H1 (cell line): ENCODE measurements around the gene IFNW1. TPM values are rescaled to one million over a fixed set of nuclear protein-coding genes. Genes with fewer than 3 reads are reported as not detected.

Experiments used
- CTCF ChIA-PET: fragments of 300-600 bp; sonication (Branson Sonifier 250); formaldehyde crosslinking; loops from one replicate; lab custom pipeline; 2021; ENCODE audit not compliant: partially characterized antibody; lab: Charles Lee
- POLR2A ChIA-PET: fragments of 300-600 bp; sonication (Branson Sonifier 250); formaldehyde crosslinking; loops from one replicate; lab custom pipeline; 2021; ENCODE audit warnings: inconsistent platforms; ENCODE audit not compliant: partially characterized antibody; lab: Charles Lee
- DNase-seq, 2 experiments: peaks; one replicate each; pipeline versions ENCODE4 v3.0.0 to v3.0.0-alpha.2; 2010 to 2022; ENCODE audit warnings: low spot score in 2 of 2, low read depth in 1 of 2, mixed read lengths in 1 of 2
- FAIRE-seq: peaks from 2 replicates; lab custom pipeline; 2011; peaks lifted over from hg19 to GRCh38; lab: Jason Lieb, UNC
- H2AFZ ChIP-seq: 2 replicates; pipeline ENCODE4 v1.8.1; 2012; ENCODE audit warnings: low read length, inconsistent platforms
- H2AK5ac ChIP-seq: 2 replicates; pipeline ENCODE4 v1.6.1; 2013; ENCODE audit warnings: low read depth, low read length
- H2BK120ac ChIP-seq: replicated peaks from 2 replicates; pipeline ENCODE3; 2013; ENCODE audit warnings: low read depth, low read length, inconsistent platforms
- H2BK12ac ChIP-seq: 2 replicates; pipeline ENCODE4 v1.6.1; 2013; ENCODE audit warnings: low read depth, low read length
- H2BK15ac ChIP-seq: 2 replicates; pipeline ENCODE4 v1.6.1; 2013; ENCODE audit warnings: low read length
- H2BK20ac ChIP-seq: 2 replicates; pipeline ENCODE4 v1.6.1; 2013; ENCODE audit warnings: low read length
- H2BK5ac ChIP-seq: 2 replicates; pipeline ENCODE4 v1.6.1; 2013; ENCODE audit warnings: low read depth, low read length
- H3K14ac ChIP-seq: 2 replicates; pipeline ENCODE4 v1.6.1; 2013; ENCODE audit warnings: inconsistent platforms; ENCODE audit not compliant: insufficient read length
- H3K18ac ChIP-seq: 2 replicates; pipeline ENCODE4 v1.6.1; 2013; ENCODE audit warnings: low read length; ENCODE audit errors: extremely low read depth
- H3K23ac ChIP-seq: 2 replicates; pipeline ENCODE4 v1.6.1; 2013; ENCODE audit warnings: inconsistent platforms; ENCODE audit not compliant: insufficient read length
- H3K23me2 ChIP-seq: 2 replicates; pipeline ENCODE4 v1.6.1; 2013; ENCODE audit warnings: low read depth, low read length
- H3K27ac ChIP-seq: 2 replicates; pipeline ENCODE4 v1.6.1; 2011; ENCODE audit warnings: low read depth, low read length, inconsistent platforms
- H3K27me3 ChIP-seq, 4 experiments: replicated peaks in 1 of 4; 1 replicate in 1 of 4; 2 replicates in 3 of 4; pipeline versions ENCODE4 v1.6.1 to v1.8.1; 2011 to 2013; ENCODE audit warnings: low read length in 3 of 4, mild to moderate bottlenecking in 3 of 4, inconsistent platforms in 2 of 4, mixed read lengths in 2 of 4, moderate library complexity in 1 of 4; ENCODE audit not compliant: control insufficient read depth in 3 of 4, insufficient read depth in 3 of 4; ENCODE audit errors: extremely low read depth in 1 of 4
- H3K36me3 ChIP-seq, 4 experiments: 2 replicates each; pipeline versions ENCODE4 v1.6.1 to v1.8.1; 2011 to 2013; ENCODE audit warnings: mild to moderate bottlenecking in 4 of 4, low read length in 3 of 4, moderate library complexity in 2 of 4, control low read depth in 1 of 4, inconsistent platforms in 1 of 4; ENCODE audit not compliant: insufficient read depth in 4 of 4, control insufficient read depth in 2 of 4
- H3K4ac ChIP-seq: replicated peaks from 2 replicates; pipeline ENCODE3; 2013; ENCODE audit warnings: low read length, low read depth, mixed read lengths, inconsistent platforms; ENCODE audit not compliant: insufficient read length
- H3K4me1 ChIP-seq, 4 experiments: replicated peaks in 1 of 4; 1 replicate in 1 of 4; 2 replicates in 3 of 4; pipeline versions ENCODE4 v1.6.1 to v1.8.1; 2011 to 2013; ENCODE audit warnings: low read length in 3 of 4, inconsistent platforms in 2 of 4, mixed read lengths in 1 of 4; ENCODE audit not compliant: insufficient read depth in 4 of 4, control insufficient read depth in 3 of 4
- H3K4me2 ChIP-seq, 2 experiments: 2 replicates each; pipeline versions ENCODE4 v1.6.1 to v1.8.1; 2011 to 2013; ENCODE audit warnings: low read depth in 2 of 2, low read length in 2 of 2, control low read depth in 1 of 2, inconsistent platforms in 1 of 2, mild to moderate bottlenecking in 1 of 2; ENCODE audit not compliant: insufficient read depth in 1 of 2
- H3K4me3 ChIP-seq, 4 experiments: fragments of 200-600, 300-600 bp in 1 of 4; sonication (generic), shearing (Covaris generic), sonication (Bioruptor Twin) in 1 of 4; 2 replicates each; pipeline versions ENCODE4 v1.5.1 to v1.8.1; 2011 to 2016; ENCODE audit warnings: low read length in 4 of 4, low read depth in 3 of 4, control low read depth in 2 of 4, inconsistent platforms in 2 of 4, mild to moderate bottlenecking in 2 of 4, mixed read lengths in 1 of 4, moderate library complexity in 1 of 4; ENCODE audit not compliant: insufficient read depth in 2 of 4; ENCODE audit errors: extremely low read depth in 1 of 4
- H3K56ac ChIP-seq: replicated peaks from 2 replicates; pipeline ENCODE3; 2013; ENCODE audit warnings: low read depth, mild to moderate bottlenecking, mixed read lengths, low read length, inconsistent platforms; ENCODE audit not compliant: insufficient read length
- H3K79me1 ChIP-seq: 2 replicates; pipeline ENCODE4 v1.6.1; 2013; ENCODE audit warnings: low read depth, low read length, control low read depth
- H3K79me2 ChIP-seq, 2 experiments: 2 replicates each; pipeline versions ENCODE4 v1.6.1 to v1.8.1; 2012 to 2013; ENCODE audit warnings: low read length in 2 of 2, mild to moderate bottlenecking in 2 of 2, inconsistent platforms in 1 of 2; ENCODE audit not compliant: insufficient read depth in 2 of 2, control insufficient read depth in 1 of 2
- H3K9ac ChIP-seq, 4 experiments: replicated peaks in 1 of 4; 1 replicate in 1 of 4; 2 replicates in 3 of 4; pipeline versions ENCODE4 v1.6.1 to v1.8.1; 2011 to 2013; ENCODE audit warnings: low read depth in 3 of 4, low read length in 3 of 4, control low read depth in 2 of 4, mild to moderate bottlenecking in 2 of 4, moderate library complexity in 2 of 4, inconsistent platforms in 1 of 4; ENCODE audit errors: extremely low read depth in 1 of 4
- H3K9me3 ChIP-seq, 2 experiments: 2 replicates each; pipeline versions ENCODE4 v1.6.1 to v1.8.1; 2012 to 2013; ENCODE audit warnings: mild to moderate bottlenecking in 2 of 2, moderate library complexity in 2 of 2, control low read depth in 1 of 2, inconsistent platforms in 1 of 2, low read depth in 1 of 2, low read length in 1 of 2, mixed read lengths in 1 of 2; ENCODE audit not compliant: insufficient read depth in 2 of 2
- H4K20me1 ChIP-seq, 2 experiments: replicated peaks in 1 of 2; 2 replicates each; pipeline versions ENCODE3 to v1.8.1; 2011 to 2013; ENCODE audit warnings: inconsistent platforms in 2 of 2, low read length in 2 of 2, mild to moderate bottlenecking in 1 of 2; ENCODE audit not compliant: insufficient read depth in 2 of 2, control insufficient read depth in 1 of 2
- H4K5ac ChIP-seq: 2 replicates; pipeline ENCODE4 v1.6.1; 2013; ENCODE audit warnings: low read length, low read depth, mixed read lengths, inconsistent platforms; ENCODE audit not compliant: insufficient read length
- H4K8ac ChIP-seq: 2 replicates; pipeline ENCODE4 v1.8.0; 2013; ENCODE audit warnings: mild to moderate bottlenecking, moderate library complexity, low read length, inconsistent platforms; ENCODE audit not compliant: insufficient read depth; ENCODE audit errors: extremely low read depth
- H4K91ac ChIP-seq: replicated peaks from 2 replicates; pipeline ENCODE3; 2013; ENCODE audit warnings: low read length, mixed read lengths, inconsistent platforms; ENCODE audit not compliant: insufficient read length
- HDAC6 ChIP-seq: IDR thresholded peaks from one replicate; pipeline ENCODE4 v1.7.1; 2012; ENCODE audit warnings: low read depth, mild to moderate bottlenecking, inconsistent platforms, low read length, moderate library complexity
- RAD21 ChIP-seq, 2 experiments: IDR thresholded peaks in 1 of 2; conservative IDR thresholded peaks in 1 of 2; 2 replicates each; pipeline ENCODE4 v1.6.1; 2011; ENCODE audit warnings: low read depth in 2 of 2, low read length in 2 of 2, improper control_type of control experiment in 1 of 2, inconsistent platforms in 1 of 2, mild to moderate bottlenecking in 1 of 2, moderate library complexity in 1 of 2
- WGBS, 2 experiments: shearing (Covaris generic) in 1 of 2; methylation state at CpG; one replicate each; pipeline versions ENCODE4 v1.1.6 to v1.1.7; 2013 to 2015; ENCODE audit warnings: low lambda C conversion rate in 2 of 2, mixed read lengths in 2 of 2, inconsistent platforms in 1 of 2, low coverage in 1 of 2, missing lambda C conversion rate in 1 of 2; ENCODE audit not compliant: insufficient replicate concordance in 2 of 2, insufficient coverage in 1 of 2, insufficient read length in 1 of 2; ENCODE audit errors: extremely low coverage in 1 of 2, missing lambda C conversion rate in 1 of 2; 5-methylcytosine and 5-hydroxymethylcytosine counted together
- polyA plus RNA-seq, 7 experiments: library from polyadenylated mRNA; depleted of rRNA in 3 of 7; stranded (reverse) in 5 of 7; unstranded in 2 of 7; fragments of >200 nt in 5 of 7; fragments of 200-250 nt in 2 of 7; gene quantifications; 1 replicate in 5 of 7; 2 replicates in 1 of 7; 4 replicates in 1 of 7; pipeline versions ENCODE4 v1.2.1 to v1.2.3, GENCODE V29; 2011 to 2013; ENCODE audit warnings: missing spikeins in 2 of 7, mixed read lengths in 2 of 7
- total RNA-seq: library from RNA; stranded (reverse); fragmentation: NEBNext Ultra II Directional; extraction: Animal tissue kit (Norgen Biotek cat#: 25700); gene quantifications from 2 replicates; pipeline ENCODE4 v1.2.1, GENCODE V29; 2021
- TF ChIP-seq, protein P1 (sequence below), 3 experiments: IDR thresholded peaks; 1 replicate in 2 of 3; 2 replicates in 1 of 3; pipeline versions ENCODE4 v1.5.1 to v1.6.1; 2011; ENCODE audit warnings: low read length in 3 of 3, mild to moderate bottlenecking in 3 of 3, inconsistent platforms in 2 of 3, low read depth in 1 of 3, moderate library complexity in 1 of 3; ENCODE audit not compliant: insufficient read depth in 1 of 3; ENCODE audit errors: control extremely low read depth in 1 of 3

IFNW1 gene
- total and polyA plus RNA-seq, 2 of the 8 experiments (the other 6 are each of a cell fraction or from before 2014, with no cell fraction given): not detected

DNA sequence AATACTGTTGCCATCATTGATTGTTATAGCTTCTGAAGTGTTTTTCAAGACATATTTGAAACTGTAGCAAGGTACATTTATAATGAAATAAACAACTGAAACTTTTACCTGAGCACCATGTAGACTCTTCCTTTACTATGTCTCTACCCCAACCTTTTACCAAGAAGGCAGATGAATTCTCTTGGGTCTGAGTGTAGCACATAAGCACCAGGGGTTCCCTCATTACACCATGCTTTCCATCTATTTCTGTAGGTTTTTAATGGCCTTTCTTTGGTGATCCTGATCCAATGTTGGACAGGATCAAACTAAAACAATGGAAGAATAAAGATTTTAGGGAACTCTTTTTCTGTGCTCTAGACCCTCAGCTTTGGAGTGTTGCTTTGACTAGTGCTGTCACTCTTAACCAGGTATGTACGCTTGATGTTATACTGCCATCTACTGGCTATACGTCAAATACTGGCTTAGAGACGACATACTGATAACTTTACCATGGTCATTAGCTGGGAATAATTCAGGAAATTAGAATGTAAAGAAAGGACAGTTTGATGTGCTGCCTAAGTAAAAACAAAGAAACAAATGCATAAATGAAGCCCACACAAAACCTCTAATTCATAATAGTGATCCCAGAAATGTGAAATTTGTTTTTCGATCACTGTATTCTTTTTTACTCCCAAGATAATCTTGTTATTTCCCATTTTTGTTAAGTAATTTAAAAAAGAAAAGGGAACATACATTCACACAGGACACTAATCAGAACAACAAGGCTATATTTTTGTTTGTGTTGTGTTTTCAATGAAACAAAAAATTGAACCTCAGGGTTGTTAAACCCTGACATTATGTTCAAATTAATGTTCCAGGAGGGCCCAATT is 30.7 kb downstream of the IFNW1 start:
- Histone ChIP-seq H3K4me3 (no peak overlapping the region), H4K8ac (no peak overlapping the region), H2AFZ (no peak overlapping the region), H4K5ac (no peak overlapping the region), H2BK5ac (no peak overlapping the region), H4K91ac (no peak overlapping the region), H3K23me2 (no peaks in the 10 kb centered on the region), H3K27ac (no peak overlapping the region), H2BK120ac (no peak overlapping the region), H2BK12ac (no peak overlapping the region), H3K14ac (no peak overlapping the region), H3K79me1 (no peaks in the 10 kb centered on the region), H3K4ac (no peak overlapping the region), H3K27me3 (no peaks in the 10 kb centered on the region), H3K9me3 (no peaks in the 10 kb centered on the region), H2BK20ac (no peak overlapping the region), H3K18ac (no peak overlapping the region), H3K23ac (no peak overlapping the region), H3K56ac (no peak overlapping the region), H3K36me3 (no peaks in the 10 kb centered on the region), H3K9ac (no peak overlapping the region), H3K4me2 (no peak overlapping the region), H4K20me1 (no peaks in the 10 kb centered on the region), H3K79me2 (no peaks in the 10 kb centered on the region), H2AK5ac (no peak overlapping the region), H2BK15ac (no peak overlapping the region), H3K4me1 (no peaks in the 10 kb centered on the region)
- DNase-seq: no peak
- CTCF ChIA-PET: interaction anchor here (0.7 to 3.1 kb wide), 31 partner anchors 8 to 1400 kb away, joined by 3 to 27 read pairs (median 4); partner anchors contain the start of genes IFNB1 and IFNW1
- peak; percentile 100 for FAIRE-seq
- WGBS, 2 experiments: 24% methylated on average over 4 of the region's 4 CpGs; no CpG with 5 or more reads in 1 of the 2 experiments
- POLR2A ChIA-PET: no interaction called here
- peak; percentile 97 for TF ChIP-seq RAD21 (IDR thresholded peaks at IDR 0.05 in 1 of 2, conservative IDR thresholded peaks at IDR 0.05 in 1 of 2; ENCODE audit: low read depth in 2 of 2, low read length in 2 of 2)
- TF ChIP-seq HDAC6: no peak
- TF ChIP-seq, protein P1, sequence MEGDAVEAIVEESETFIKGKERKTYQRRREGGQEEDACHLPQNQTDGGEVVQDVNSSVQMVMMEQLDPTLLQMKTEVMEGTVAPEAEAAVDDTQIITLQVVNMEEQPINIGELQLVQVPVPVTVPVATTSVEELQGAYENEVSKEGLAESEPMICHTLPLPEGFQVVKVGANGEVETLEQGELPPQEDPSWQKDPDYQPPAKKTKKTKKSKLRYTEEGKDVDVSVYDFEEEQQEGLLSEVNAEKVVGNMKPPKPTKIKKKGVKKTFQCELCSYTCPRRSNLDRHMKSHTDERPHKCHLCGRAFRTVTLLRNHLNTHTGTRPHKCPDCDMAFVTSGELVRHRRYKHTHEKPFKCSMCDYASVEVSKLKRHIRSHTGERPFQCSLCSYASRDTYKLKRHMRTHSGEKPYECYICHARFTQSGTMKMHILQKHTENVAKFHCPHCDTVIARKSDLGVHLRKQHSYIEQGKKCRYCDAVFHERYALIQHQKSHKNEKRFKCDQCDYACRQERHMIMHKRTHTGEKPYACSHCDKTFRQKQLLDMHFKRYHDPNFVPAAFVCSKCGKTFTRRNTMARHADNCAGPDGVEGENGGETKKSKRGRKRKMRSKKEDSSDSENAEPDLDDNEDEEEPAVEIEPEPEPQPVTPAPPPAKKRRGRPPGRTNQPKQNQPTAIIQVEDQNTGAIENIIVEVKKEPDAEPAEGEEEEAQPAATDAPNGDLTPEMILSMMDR (IDR thresholded peaks at IDR 0.05; ENCODE audit: control extremely low read depth in 1 of 3, insufficient read depth in 1 of 3, low read depth in 1 of 3, low read length in 3 of 3): peak in 2 of 3 experiments; percentile 74 to 86; a peak in 3 of 4 replicates
